Neural progenitor cell (in vitro differentiated cells): ENCODE measurements around the gene CASTOR1. TPM values are rescaled to one million over a fixed set of nuclear protein-coding genes. Genes with fewer than 3 reads are reported as not detected.

Source experiments
- DNase-seq: peaks from one replicate; pipeline ENCODE4 v3.0.0-alpha.2; 2016; ENCODE audit warnings: low spot score
- H2AFZ ChIP-seq: fragments of 200-600 bp; sonication (generic); replicated peaks from 2 replicates; pipeline ENCODE4 v1.6.1; 2016; ENCODE audit warnings: antibody characterized with exemption
- H3F3A ChIP-seq: fragments of 200-600 bp; sonication (generic); 2 replicates; pipeline ENCODE4 v1.6.1; 2016; ENCODE audit warnings: antibody characterized with exemption, low read depth
- H3K27ac ChIP-seq: fragments of 200-600 bp; sonication (generic); 2 replicates; pipeline ENCODE4 v1.5.1; 2016; ENCODE audit warnings: mild to moderate bottlenecking
- H3K27me3 ChIP-seq: fragments of 200-600 bp; sonication (generic); 2 replicates; pipeline ENCODE4 v1.6.1; 2016; ENCODE audit warnings: mild to moderate bottlenecking, moderate library complexity
- H3K36me3 ChIP-seq: fragments of 200-600 bp; sonication (generic); 2 replicates; pipeline ENCODE4 v1.5.1; 2016
- H3K4me1 ChIP-seq: fragments of 200-600 bp; sonication (generic); 2 replicates; pipeline ENCODE4 v1.6.1; 2016; ENCODE audit warnings: mixed run types
- H3K4me2 ChIP-seq: fragments of 200-600 bp; sonication (generic); 2 replicates; pipeline ENCODE4 v1.6.1; 2016
- H3K4me3 ChIP-seq: fragments of 200-600 bp; sonication (generic); 2 replicates; pipeline ENCODE4 v1.5.1; 2016
- H3K79me2 ChIP-seq: fragments of 200-600 bp; sonication (generic); 2 replicates; pipeline ENCODE4 v1.6.1; 2016; ENCODE audit warnings: low read depth
- H3K9ac ChIP-seq: fragments of 200-600 bp; sonication (generic); 2 replicates; pipeline ENCODE4 v1.6.1; 2016
- H3K9me3 ChIP-seq: fragments of 200-600 bp; sonication (generic); 2 replicates; pipeline ENCODE4 v1.5.1; 2016; ENCODE audit warnings: low read depth
- H4K20me1 ChIP-seq: fragments of 200-600 bp; sonication (generic); 2 replicates; pipeline ENCODE4 v1.6.1; 2016; ENCODE audit warnings: low read depth
- H3K27ac Mint-ChIP-seq: 3 replicates; pipeline ENCODE4 v1.8.0; 2021; ENCODE audit warnings: mixed read lengths
- H3K27me3 Mint-ChIP-seq: 2 replicates; pipeline ENCODE4 v1.8.0; 2022; ENCODE audit warnings: low read depth, mild to moderate bottlenecking, inconsistent platforms, moderate library complexity, mixed read lengths; ENCODE audit not compliant: insufficient read depth
- H3K36me3 Mint-ChIP-seq: 3 replicates; pipeline ENCODE4 v1.8.0; 2021; ENCODE audit warnings: mixed read lengths
- H3K4me1 Mint-ChIP-seq: 3 replicates; pipeline ENCODE4 v1.8.0; 2021; ENCODE audit warnings: mixed read lengths
- H3K4me3 Mint-ChIP-seq: 3 replicates; pipeline ENCODE4 v1.8.0; 2021; ENCODE audit warnings: mild to moderate bottlenecking, moderate library complexity, mixed read lengths
- H3K9me3 Mint-ChIP-seq: 3 replicates; pipeline ENCODE4 v1.8.0; 2020; ENCODE audit warnings: mixed read lengths
- EZH2 ChIP-seq: fragments of 200-600 bp; sonication (generic); IDR thresholded peaks from 2 replicates; pipeline ENCODE4 v1.6.1; 2017; ENCODE audit warnings: antibody characterized with exemption, mild to moderate bottlenecking, moderate library complexity
- EZH2phosphoT487 ChIP-seq: fragments of 200-600 bp; sonication (generic); IDR thresholded peaks from 2 replicates; pipeline ENCODE4 v1.6.1; 2017; ENCODE audit warnings: antibody characterized with exemption
- total RNA-seq: library from RNA; depleted of rRNA; stranded (reverse); fragments of >200 nt; gene quantifications from 2 replicates; pipeline ENCODE4 v1.2.3, GENCODE V29; 2015; ENCODE audit warnings: low replicate concordance
- TF ChIP-seq, protein P1 (sequence below): fragments of 200-600 bp; sonication (generic); IDR thresholded peaks from 2 replicates; pipeline ENCODE4 v1.5.1; 2017; ENCODE audit warnings: antibody characterized with exemption, mild to moderate bottlenecking

CASTOR1 gene
- total RNA-seq, 1 donor from 2014 or later = 6.2 TPM

- no peak overlapping the region for H3K27ac Mint-ChIP-seq
Measured at GRCh38 chr22:30260682-30261081, 28.6 kb downstream of the CASTOR1 start.

DNA sequence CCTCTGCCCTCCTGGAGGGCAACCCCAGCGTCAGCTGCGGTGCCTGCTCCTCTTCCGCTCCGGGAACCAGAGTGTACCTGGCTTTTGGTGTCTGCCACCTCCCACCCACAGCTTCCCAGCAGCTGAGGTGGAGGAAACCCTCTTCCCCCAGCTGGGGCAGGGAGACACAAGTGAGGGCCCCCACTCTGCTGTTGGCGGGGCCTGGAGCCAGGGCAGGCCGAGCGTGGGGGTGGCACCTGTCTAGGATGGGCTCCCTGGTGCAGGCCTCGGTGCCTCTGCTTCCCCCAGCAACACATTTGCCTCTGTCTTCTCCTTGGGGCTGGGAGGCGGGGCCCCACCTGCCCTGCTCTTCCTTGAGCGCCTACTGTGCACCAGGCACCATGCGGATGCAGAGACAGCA is 29.0 kb downstream of the CASTOR1 start:
- Mint-ChIP-seq H3K4me3 (no peak overlapping the region), H3K27ac (no peak overlapping the region), H3K4me1 (peaks cover 25% of the 10 kb centered on the region), H3K9me3 (no peaks in the 10 kb centered on the region), H3K27me3 (peaks cover 17% of the 10 kb centered on the region), H3K36me3 (no peaks in the 10 kb centered on the region)
- Histone ChIP-seq H3K36me3 (no peaks in the 10 kb centered on the region), H3K4me3 (no peak overlapping the region), H3K27ac (no peak overlapping the region), H3K79me2 (no peaks in the 10 kb centered on the region), H3K9ac (no peak overlapping the region), H3F3A (peaks cover 7% of the 10 kb centered on the region), H3K4me1 (peaks cover 5% of the 10 kb centered on the region), H3K9me3 (no peaks in the 10 kb centered on the region), H2AFZ (no peak overlapping the region), H4K20me1 (no peaks in the 10 kb centered on the region), H3K4me2 (no peak overlapping the region), H3K27me3 (peaks cover 4% of the 10 kb centered on the region)
- DNase-seq = no peak
- no peak for TF ChIP-seq EZH2phosphoT487
- no peak for TF ChIP-seq EZH2
- TF ChIP-seq, protein P1, sequence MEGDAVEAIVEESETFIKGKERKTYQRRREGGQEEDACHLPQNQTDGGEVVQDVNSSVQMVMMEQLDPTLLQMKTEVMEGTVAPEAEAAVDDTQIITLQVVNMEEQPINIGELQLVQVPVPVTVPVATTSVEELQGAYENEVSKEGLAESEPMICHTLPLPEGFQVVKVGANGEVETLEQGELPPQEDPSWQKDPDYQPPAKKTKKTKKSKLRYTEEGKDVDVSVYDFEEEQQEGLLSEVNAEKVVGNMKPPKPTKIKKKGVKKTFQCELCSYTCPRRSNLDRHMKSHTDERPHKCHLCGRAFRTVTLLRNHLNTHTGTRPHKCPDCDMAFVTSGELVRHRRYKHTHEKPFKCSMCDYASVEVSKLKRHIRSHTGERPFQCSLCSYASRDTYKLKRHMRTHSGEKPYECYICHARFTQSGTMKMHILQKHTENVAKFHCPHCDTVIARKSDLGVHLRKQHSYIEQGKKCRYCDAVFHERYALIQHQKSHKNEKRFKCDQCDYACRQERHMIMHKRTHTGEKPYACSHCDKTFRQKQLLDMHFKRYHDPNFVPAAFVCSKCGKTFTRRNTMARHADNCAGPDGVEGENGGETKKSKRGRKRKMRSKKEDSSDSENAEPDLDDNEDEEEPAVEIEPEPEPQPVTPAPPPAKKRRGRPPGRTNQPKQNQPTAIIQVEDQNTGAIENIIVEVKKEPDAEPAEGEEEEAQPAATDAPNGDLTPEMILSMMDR = no peak

More at GRCh38 chr22:30260682-30261081, 28.6 kb downstream of the CASTOR1 start:
- Histone ChIP-seq H3K4me3 (no peak overlapping the region), H4K20me1 (no peaks in the 10 kb centered on the region), H3K27ac (no peak overlapping the region), H3K9me3 (no peaks in the 10 kb centered on the region), H3K9ac (no peak overlapping the region), H3K36me3 (no peaks in the 10 kb centered on the region), H3K27me3 (peaks cover 4% of the 10 kb centered on the region), H3K4me2 (no peak overlapping the region), H3K79me2 (no peaks in the 10 kb centered on the region), H3K4me1 (peaks cover 5% of the 10 kb centered on the region), H3F3A (peaks cover 7% of the 10 kb centered on the region), H2AFZ (no peak overlapping the region)
- H3K9me3 Mint-ChIP-seq = no peaks in the 10 kb centered on the region
- peaks cover 17% of the 10 kb centered on the region for H3K27me3 Mint-ChIP-seq
- no peak for DNase-seq
- TF ChIP-seq, protein P1 = no peak
- TF ChIP-seq EZH2phosphoT487 = no peak
- TF ChIP-seq EZH2 = no peak
- H3K36me3 Mint-ChIP-seq = no peaks in the 10 kb centered on the region
- H3K4me1 Mint-ChIP-seq = peaks cover 25% of the 10 kb centered on the region
- no peak overlapping the region for H3K4me3 Mint-ChIP-seq

DNA sequence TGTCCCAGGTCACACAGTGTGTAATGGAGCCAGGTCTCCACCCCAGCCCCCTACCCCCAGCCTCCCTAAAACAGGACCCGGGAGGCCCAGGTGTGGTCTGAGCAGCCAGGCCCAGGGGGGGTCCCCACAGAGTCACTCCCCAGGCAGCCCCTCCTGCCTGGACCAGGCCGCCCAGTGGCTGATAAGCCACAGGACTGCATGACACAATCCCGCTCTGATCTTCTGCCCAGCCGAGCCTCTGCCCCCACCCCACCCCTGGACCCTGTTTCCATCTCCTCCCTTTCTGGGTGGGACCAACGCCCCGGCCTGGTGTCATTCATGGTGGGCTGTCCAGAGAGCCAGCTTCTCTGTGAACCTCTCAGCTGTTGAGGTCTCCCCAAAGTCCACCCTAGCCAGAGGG is 35.0 kb downstream of the CASTOR1 start:
- DNase-seq = no peak
- no peaks in the 10 kb centered on the region for H3K27me3 ChIP-seq
- Mint-ChIP-seq H3K27me3 (peaks cover 15% of the 10 kb centered on the region), H3K36me3 (no peaks in the 10 kb centered on the region), H3K4me3 (no peak overlapping the region), H3K9me3 (no peaks in the 10 kb centered on the region), H3K27ac (no peak overlapping the region), H3K4me1 (peaks cover 37% of the 10 kb centered on the region)
- no peak overlapping the region for H3K4me3 ChIP-seq
- H4K20me1 ChIP-seq = no peaks in the 10 kb centered on the region
- H3K79me2 ChIP-seq = no peaks in the 10 kb centered on the region
- no peak overlapping the region for H3K4me2 ChIP-seq
- no peak overlapping the region for H3K9ac ChIP-seq
- no peaks in the 10 kb centered on the region for H3K36me3 ChIP-seq
- H2AFZ ChIP-seq = no peak overlapping the region
- H3F3A ChIP-seq = peaks cover 7% of the 10 kb centered on the region
- TF ChIP-seq, protein P1 = no peak
- TF ChIP-seq EZH2phosphoT487 (no peak), EZH2 (no peak)
- H3K9me3 ChIP-seq = no peaks in the 10 kb centered on the region
- H3K4me1 ChIP-seq = peaks cover 6% of the 10 kb centered on the region
- H3K27ac ChIP-seq = no peak overlapping the region
